Osteoblast (primary cell): ENCODE results near the gene CAPZA2. TPM values are rescaled to one million over a fixed set of nuclear protein-coding genes. Genes with fewer than 3 reads are reported as not detected.

Source experiments
- DNase-seq: peaks from one replicate; pipeline ENCODE4 v3.0.0; 2011; ENCODE audit warnings: low spot score, mixed read lengths; ENCODE audit not compliant: insufficient read length; ENCODE audit errors: missing footprints
- H2AFZ ChIP-seq: 2 replicates; pipeline ENCODE4 v1.6.0; 2011; ENCODE audit warnings: mild to moderate bottlenecking, low read length
- H3K27ac ChIP-seq: 2 replicates; pipeline ENCODE4 v1.5.1; 2011; ENCODE audit warnings: mild to moderate bottlenecking, low read depth, low read length, moderate library complexity
- H3K27me3 ChIP-seq: 2 replicates; pipeline ENCODE4 v1.6.0; 2012; ENCODE audit warnings: mild to moderate bottlenecking, control low read depth, inconsistent platforms, low read length, moderate library complexity; ENCODE audit not compliant: insufficient read depth
- H3K36me3 ChIP-seq: 2 replicates; pipeline ENCODE4 v1.5.1; 2011; ENCODE audit warnings: mild to moderate bottlenecking, low read length, control low read depth, moderate library complexity; ENCODE audit not compliant: insufficient read depth
- H3K4me1 ChIP-seq: 2 replicates; pipeline ENCODE4 v1.5.1; 2011; ENCODE audit warnings: mild to moderate bottlenecking, low read length, control low read depth, moderate library complexity; ENCODE audit not compliant: insufficient read depth
- H3K4me2 ChIP-seq: 2 replicates; pipeline ENCODE4 v1.6.0; 2011; ENCODE audit warnings: mild to moderate bottlenecking, low read length; ENCODE audit not compliant: insufficient read depth
- H3K4me3 ChIP-seq: fragments of 200-600 bp; sonication (generic); 3 replicates; pipeline ENCODE4 v1.5.1; 2012; ENCODE audit warnings: mild to moderate bottlenecking, low read length, inconsistent platforms; ENCODE audit not compliant: insufficient read depth
- H3K79me2 ChIP-seq: 2 replicates; pipeline ENCODE4 v1.6.0; 2012; ENCODE audit warnings: mild to moderate bottlenecking, low read length, control low read depth, inconsistent platforms; ENCODE audit not compliant: insufficient read depth
- H3K9me3 ChIP-seq: 2 replicates; pipeline ENCODE4 v1.5.1; 2011; ENCODE audit warnings: low read depth, low read length, control low read depth
- H4K20me1 ChIP-seq: 2 replicates; pipeline ENCODE4 v1.6.0; 2012; ENCODE audit warnings: mild to moderate bottlenecking, low read length, control low read depth; ENCODE audit not compliant: insufficient read depth
- total RNA-seq: library from RNA; depleted of rRNA; stranded (reverse); fragments of >200 nt; gene quantifications from 2 replicates; pipeline ENCODE4 v1.2.3, GENCODE V29; 2012
- TF ChIP-seq, protein P1 (sequence below): IDR thresholded peaks from 2 replicates; pipeline ENCODE4 v1.5.1; 2011; ENCODE audit warnings: mild to moderate bottlenecking, low read depth, low read length, moderate library complexity; ENCODE audit errors: extremely low read depth

The CAPZA2 gene
- total RNA-seq, 1 donor = 173 TPM

DNA sequence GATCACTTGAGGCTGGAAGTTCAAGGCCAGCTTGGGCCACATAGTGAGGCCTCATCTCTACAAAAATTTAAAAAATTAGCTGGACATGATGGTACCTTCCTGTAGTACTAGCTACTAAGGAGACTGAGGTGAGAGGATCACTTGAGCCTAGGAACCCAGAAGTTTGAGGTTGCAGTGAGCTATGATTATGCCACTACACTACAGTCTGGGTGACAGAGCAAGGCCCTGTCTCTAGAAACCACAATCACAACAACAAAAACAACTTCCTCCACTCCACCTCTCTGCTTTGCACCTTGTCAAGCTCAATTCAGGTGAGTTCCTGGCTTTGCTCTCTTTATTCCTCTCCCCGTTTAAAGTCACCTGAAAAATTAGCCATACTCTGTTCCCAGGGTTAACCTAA, 8.3 kb upstream of the CAPZA2 start:
- no peaks in the 10 kb centered on the region for H3K79me2 ChIP-seq
- no peaks in the 10 kb centered on the region for H3K27me3 ChIP-seq
- no peaks in the 10 kb centered on the region for H3K9me3 ChIP-seq
- no peak overlapping the region for H3K27ac ChIP-seq
- H4K20me1 ChIP-seq = no peaks in the 10 kb centered on the region
- no peak overlapping the region for H3K4me3 ChIP-seq
- DNase-seq = no peak
- TF ChIP-seq, protein P1, sequence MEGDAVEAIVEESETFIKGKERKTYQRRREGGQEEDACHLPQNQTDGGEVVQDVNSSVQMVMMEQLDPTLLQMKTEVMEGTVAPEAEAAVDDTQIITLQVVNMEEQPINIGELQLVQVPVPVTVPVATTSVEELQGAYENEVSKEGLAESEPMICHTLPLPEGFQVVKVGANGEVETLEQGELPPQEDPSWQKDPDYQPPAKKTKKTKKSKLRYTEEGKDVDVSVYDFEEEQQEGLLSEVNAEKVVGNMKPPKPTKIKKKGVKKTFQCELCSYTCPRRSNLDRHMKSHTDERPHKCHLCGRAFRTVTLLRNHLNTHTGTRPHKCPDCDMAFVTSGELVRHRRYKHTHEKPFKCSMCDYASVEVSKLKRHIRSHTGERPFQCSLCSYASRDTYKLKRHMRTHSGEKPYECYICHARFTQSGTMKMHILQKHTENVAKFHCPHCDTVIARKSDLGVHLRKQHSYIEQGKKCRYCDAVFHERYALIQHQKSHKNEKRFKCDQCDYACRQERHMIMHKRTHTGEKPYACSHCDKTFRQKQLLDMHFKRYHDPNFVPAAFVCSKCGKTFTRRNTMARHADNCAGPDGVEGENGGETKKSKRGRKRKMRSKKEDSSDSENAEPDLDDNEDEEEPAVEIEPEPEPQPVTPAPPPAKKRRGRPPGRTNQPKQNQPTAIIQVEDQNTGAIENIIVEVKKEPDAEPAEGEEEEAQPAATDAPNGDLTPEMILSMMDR = no peak
- no peak overlapping the region for H3K4me2 ChIP-seq
- peaks cover 11% of the 10 kb centered on the region for H3K4me1 ChIP-seq
- H2AFZ ChIP-seq = no peak overlapping the region
- H3K36me3 ChIP-seq = no peaks in the 10 kb centered on the region

DNA sequence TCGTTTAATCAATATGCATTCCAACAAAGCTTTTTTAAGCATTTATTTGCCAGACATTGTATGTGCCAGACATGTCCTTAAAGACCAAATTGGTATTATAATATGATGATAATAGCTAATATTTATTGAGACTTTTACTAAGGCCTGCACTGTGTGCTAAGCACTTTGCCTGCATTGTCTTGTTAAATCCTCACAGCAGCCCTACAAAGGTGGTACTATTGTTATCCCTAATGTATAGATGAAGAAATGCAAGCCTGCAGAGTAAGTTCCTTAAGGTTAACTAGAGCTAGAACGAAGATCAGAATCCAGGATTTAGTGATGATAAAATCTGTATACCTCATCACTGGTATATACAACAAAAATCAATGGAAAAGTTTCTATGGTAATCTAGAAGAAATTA, 5.3 kb upstream of the CAPZA2 start:
- no peaks in the 10 kb centered on the region for H3K27me3 ChIP-seq
- H3K4me2 ChIP-seq = no peak overlapping the region
- no peak for DNase-seq
- TF ChIP-seq, protein P1 = no peak
- H3K4me3 ChIP-seq = no peak overlapping the region
- no peak overlapping the region for H3K27ac ChIP-seq
- H3K36me3 ChIP-seq = no peaks in the 10 kb centered on the region
- peaks cover 18% of the 10 kb centered on the region for H3K4me1 ChIP-seq
- no peaks in the 10 kb centered on the region for H3K79me2 ChIP-seq
- no peaks in the 10 kb centered on the region for H4K20me1 ChIP-seq
- no peaks in the 10 kb centered on the region for H3K9me3 ChIP-seq
- H2AFZ ChIP-seq = no peak overlapping the region

DNA sequence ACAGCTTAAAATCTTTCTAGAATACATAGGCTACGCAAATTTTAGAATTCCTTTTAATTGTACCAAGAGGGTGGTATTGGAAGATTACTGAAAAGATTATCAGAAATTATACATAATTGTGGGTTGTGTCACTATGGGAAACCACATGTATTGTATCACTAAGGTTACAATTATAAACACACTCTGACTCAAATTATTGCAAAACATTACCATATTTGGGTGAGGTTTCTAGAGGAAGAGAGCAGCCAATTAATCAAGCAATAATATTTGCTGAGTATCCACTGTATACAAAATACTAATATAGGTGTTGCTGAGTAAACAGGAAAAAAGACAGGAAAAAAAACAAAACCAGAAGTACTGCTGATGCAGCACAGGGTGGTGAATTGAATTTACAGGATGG, 3.1 kb upstream of the CAPZA2 start:
- H3K79me2 ChIP-seq = peaks cover 18% of the 10 kb centered on the region

DNA sequence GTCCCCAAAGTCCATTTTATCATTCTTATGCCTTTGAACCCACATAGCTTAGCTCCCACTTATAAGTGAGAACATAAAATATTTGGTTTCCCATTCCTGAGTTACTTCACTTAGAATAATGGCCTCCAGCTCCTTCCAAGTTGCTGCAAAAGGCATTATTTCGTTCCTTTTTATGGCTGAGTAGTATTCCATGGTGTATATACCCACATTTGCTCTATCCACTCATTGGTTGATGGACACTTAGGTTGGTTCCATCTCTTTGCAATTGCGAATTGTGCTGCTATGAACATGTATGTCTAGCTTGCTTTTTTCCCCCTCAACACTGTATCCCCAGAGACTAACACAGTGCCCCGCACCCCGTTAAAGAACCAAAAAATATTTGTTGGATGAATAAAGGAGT, 670 bp upstream of the CAPZA2 start:
- peaks cover 41% of the 10 kb centered on the region for H3K79me2 ChIP-seq
- peaks cover 22% of the 10 kb centered on the region for H3K4me1 ChIP-seq
- H2AFZ ChIP-seq = peak overlapping the region; percentile 86
- H3K27me3 ChIP-seq = no peaks in the 10 kb centered on the region
- TF ChIP-seq, protein P1 = no peak
- H4K20me1 ChIP-seq = peaks cover 28% of the 10 kb centered on the region
- H3K9me3 ChIP-seq = no peaks in the 10 kb centered on the region
- H3K36me3 ChIP-seq = no peaks in the 10 kb centered on the region
- peak overlapping the region; percentile 76 for H3K4me2 ChIP-seq
- peak overlapping the region; percentile 3 for H3K27ac ChIP-seq
- DNase-seq = no peak
- H3K4me3 ChIP-seq = no peak overlapping the region

More for the DNA sequence above, 3.1 kb upstream of the CAPZA2 start:
- Histone ChIP-seq H3K9me3 (no peaks in the 10 kb centered on the region), H2AFZ (no peak overlapping the region), H4K20me1 (peaks cover 14% of the 10 kb centered on the region), H3K27me3 (no peaks in the 10 kb centered on the region), H3K4me1 (peaks cover 26% of the 10 kb centered on the region), H3K27ac (no peak overlapping the region), H3K36me3 (no peaks in the 10 kb centered on the region), H3K4me3 (no peak overlapping the region), H3K4me2 (no peak overlapping the region)
- DNase-seq = peak; percentile 77
- TF ChIP-seq, protein P1 = no peak
